MG63 (cell line): ENCODE results near the gene RSPH10B. TPM values are rescaled to one million over a fixed set of nuclear protein-coding genes. Genes with fewer than 3 reads are reported as not detected.
"Not testable (repeated sequence)": the region's sequence is repeated elsewhere in the genome, so short reads cannot be mapped to it uniquely, and the experiment has no call there.

Source experiments
- DNase-seq: peaks from one replicate; pipeline ENCODE4 v3.0.0-alpha.2; 2020
- H3K27me3 ChIP-seq: fragments of 250-450 bp; sonication (Bioruptor Pico); 2 replicates; pipeline ENCODE4 v1.5.1; 2020; ENCODE audit warnings: mild to moderate bottlenecking, moderate library complexity
- H3K36me3 ChIP-seq: fragments of 250-450 bp; sonication (Bioruptor Pico); 2 replicates; pipeline ENCODE4 v1.5.1; 2020; ENCODE audit warnings: mild to moderate bottlenecking, moderate library complexity
- H3K4me3 ChIP-seq: fragments of 250-450 bp; sonication (Bioruptor Pico); 2 replicates; pipeline ENCODE4 v1.5.1; 2020; ENCODE audit warnings: mild to moderate bottlenecking, moderate library complexity
- H3K9me3 ChIP-seq: fragments of 250-450 bp; sonication (Bioruptor Pico); 2 replicates; pipeline ENCODE4 v1.5.1; 2020; ENCODE audit warnings: mild to moderate bottlenecking, moderate library complexity
- total RNA-seq: library from RNA; depleted of rRNA; stranded (reverse); fragments of >200 nt; shearing (Covaris generic); gene quantifications from 2 replicates; pipeline ENCODE4 v1.2.3, GENCODE V29; 2014; ENCODE audit warnings: low replicate concordance; rRNA removed

Gene RSPH10B
- total RNA-seq, 1 experiment from 2014 or later, result not detected

- not testable (repeated sequence) for DNase-seq, H3K9me3 ChIP-seq, H3K4me3 ChIP-seq, H3K36me3 ChIP-seq, H3K27me3 ChIP-seq
These were observed 90.4 kb downstream of the RSPH10B start for GRCh38 chr7:5880106-5880505.

- not testable (repeated sequence) for H3K9me3 ChIP-seq, H3K4me3 ChIP-seq, H3K27me3 ChIP-seq, DNase-seq, H3K36me3 ChIP-seq
These were observed 90.9 kb downstream of the RSPH10B start for GRCh38 chr7:5879591-5879990.

Other genes with a start within 250 kb of the RSPH10B start
- 18.0 and 21.1 TPM in 2 replicates for gene RNF216, start 189.0 kb downstream of the RSPH10B start, total RNA-seq
- gene OCM, start 89.9 kb downstream of the RSPH10B start, total RNA-seq, result not detected in 2 replicates
- 60.6 and 112 TPM in 2 replicates for gene CCZ1, start 72.0 kb downstream of the RSPH10B start, total RNA-seq
- gene PMS2, start 38.4 kb upstream of the RSPH10B start, total RNA-seq, result 11.9 and 16.5 TPM in 2 replicates
- 88.9 and 121 TPM in 2 replicates for gene AIMP2, start 38.6 kb upstream of the RSPH10B start, total RNA-seq
- gene ANKRD61, start 60.7 kb upstream of the RSPH10B start, total RNA-seq, result not detected in 2 replicates
- gene EIF2AK1, start 88.5 kb upstream of the RSPH10B start, total RNA-seq, result 35.8 and 43.3 TPM in 2 replicates
- 2.4 and 3.9 TPM in 2 replicates for gene USP42, start 134.3 kb upstream of the RSPH10B start, total RNA-seq